IMR-90 (cell line): ENCODE data around the gene LPO.

Experiments
- BHLHE40 ChIP-seq: fragments of 150-350 bp; IDR thresholded peaks from 2 replicates; pipeline ENCODE4 v1.6.1; 2016; ENCODE audit warnings: mild to moderate bottlenecking, low read depth, low read length
- CEBPB ChIP-seq: IDR thresholded peaks from 2 replicates; pipeline ENCODE4 v1.6.1; 2012; ENCODE audit warnings: low read depth, low read length, improper control_type of control experiment
- CHD1 ChIP-seq: IDR thresholded peaks from 2 replicates; pipeline ENCODE4 v1.6.1; 2012; ENCODE audit warnings: low read depth, low read length, improper control_type of control experiment
- MAFK ChIP-seq: IDR thresholded peaks from 2 replicates; pipeline ENCODE4 v1.6.1; 2012; ENCODE audit warnings: low read depth, low read length, improper control_type of control experiment
- MXI1 ChIP-seq: IDR thresholded peaks from 2 replicates; pipeline ENCODE4 v1.6.1; 2012; ENCODE audit warnings: low read depth, mild to moderate bottlenecking, low read length, moderate library complexity, borderline replicate concordance
- POLR2A ChIP-seq: IDR thresholded peaks from 2 replicates; pipeline ENCODE4 v1.6.1; 2012; ENCODE audit warnings: mild to moderate bottlenecking, low read depth, low read length
- RAD21 ChIP-seq: IDR thresholded peaks from 2 replicates; pipeline ENCODE4 v1.6.1; 2012; ENCODE audit warnings: low read length, improper control_type of control experiment
- RFX5 ChIP-seq: IDR thresholded peaks from 2 replicates; pipeline ENCODE4 v1.8.0; 2012; ENCODE audit warnings: low read depth, mild to moderate bottlenecking, low read length, moderate library complexity
- SMC3 ChIP-seq: fragments of 150-350 bp; IDR thresholded peaks from 2 replicates; pipeline ENCODE4 v1.6.1; 2016; ENCODE audit warnings: low read depth, mild to moderate bottlenecking, antibody characterized with exemption, low read length, moderate library complexity
- TF ChIP-seq, protein P1 (sequence below): conservative IDR thresholded peaks from 2 replicates; pipeline ENCODE4 v1.5.1; 2012; ENCODE audit warnings: mild to moderate bottlenecking, low read depth, low read length, improper control_type of control experiment
- TF ChIP-seq, protein P2 (sequence below): fragments of 150-350 bp; IDR thresholded peaks from 2 replicates; pipeline ENCODE4 v1.6.1; 2016; ENCODE audit warnings: low read depth, mild to moderate bottlenecking, low read length, moderate library complexity, borderline replicate concordance

DNA sequence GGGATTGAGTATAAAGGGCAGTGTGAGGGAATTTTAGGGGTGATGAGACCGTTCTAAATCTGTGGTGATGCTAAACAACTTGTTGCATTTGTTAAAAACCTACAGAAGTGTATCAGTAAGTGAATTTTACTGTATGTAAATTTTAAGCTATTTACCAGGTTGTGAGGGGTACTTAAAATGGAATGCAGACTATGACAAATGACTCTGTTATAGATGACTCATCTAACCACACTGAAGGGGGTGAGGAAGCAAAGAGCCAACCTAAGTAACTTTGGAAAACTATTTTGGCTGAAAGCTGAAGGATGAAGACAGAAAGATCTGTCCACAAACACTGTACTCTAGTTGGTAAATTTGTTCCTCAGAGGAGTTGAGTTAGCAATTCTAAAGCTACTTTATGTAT is 14.1 kb upstream of the LPO start:
- TF ChIP-seq RAD21: no peak
- TF ChIP-seq, protein P1, sequence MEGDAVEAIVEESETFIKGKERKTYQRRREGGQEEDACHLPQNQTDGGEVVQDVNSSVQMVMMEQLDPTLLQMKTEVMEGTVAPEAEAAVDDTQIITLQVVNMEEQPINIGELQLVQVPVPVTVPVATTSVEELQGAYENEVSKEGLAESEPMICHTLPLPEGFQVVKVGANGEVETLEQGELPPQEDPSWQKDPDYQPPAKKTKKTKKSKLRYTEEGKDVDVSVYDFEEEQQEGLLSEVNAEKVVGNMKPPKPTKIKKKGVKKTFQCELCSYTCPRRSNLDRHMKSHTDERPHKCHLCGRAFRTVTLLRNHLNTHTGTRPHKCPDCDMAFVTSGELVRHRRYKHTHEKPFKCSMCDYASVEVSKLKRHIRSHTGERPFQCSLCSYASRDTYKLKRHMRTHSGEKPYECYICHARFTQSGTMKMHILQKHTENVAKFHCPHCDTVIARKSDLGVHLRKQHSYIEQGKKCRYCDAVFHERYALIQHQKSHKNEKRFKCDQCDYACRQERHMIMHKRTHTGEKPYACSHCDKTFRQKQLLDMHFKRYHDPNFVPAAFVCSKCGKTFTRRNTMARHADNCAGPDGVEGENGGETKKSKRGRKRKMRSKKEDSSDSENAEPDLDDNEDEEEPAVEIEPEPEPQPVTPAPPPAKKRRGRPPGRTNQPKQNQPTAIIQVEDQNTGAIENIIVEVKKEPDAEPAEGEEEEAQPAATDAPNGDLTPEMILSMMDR: no peak
- TF ChIP-seq MAFK: no peak
- TF ChIP-seq MXI1: no peak
- TF ChIP-seq RFX5: no peak
- no peak for TF ChIP-seq SMC3
- no peak for TF ChIP-seq POLR2A
- no peak for TF ChIP-seq CHD1
- no peak for TF ChIP-seq BHLHE40
- TF ChIP-seq, protein P2, sequence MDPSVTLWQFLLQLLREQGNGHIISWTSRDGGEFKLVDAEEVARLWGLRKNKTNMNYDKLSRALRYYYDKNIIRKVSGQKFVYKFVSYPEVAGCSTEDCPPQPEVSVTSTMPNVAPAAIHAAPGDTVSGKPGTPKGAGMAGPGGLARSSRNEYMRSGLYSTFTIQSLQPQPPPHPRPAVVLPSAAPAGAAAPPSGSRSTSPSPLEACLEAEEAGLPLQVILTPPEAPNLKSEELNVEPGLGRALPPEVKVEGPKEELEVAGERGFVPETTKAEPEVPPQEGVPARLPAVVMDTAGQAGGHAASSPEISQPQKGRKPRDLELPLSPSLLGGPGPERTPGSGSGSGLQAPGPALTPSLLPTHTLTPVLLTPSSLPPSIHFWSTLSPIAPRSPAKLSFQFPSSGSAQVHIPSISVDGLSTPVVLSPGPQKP: no peak
- TF ChIP-seq CEBPB: no peak
